NK-92 treated with Interleukin-12 subunit alpha and Interleukin-12 subunit beta, amount 100 ng/mL, for 24 hours (cell line): Measurements from ENCODE around the gene INO80B.
"Not testable (repeated sequence)": the region's sequence is repeated elsewhere in the genome, so short reads cannot be mapped to it uniquely, and the experiment has no call there.

Source experiments
- DNase-seq: peaks from one replicate; lab custom pipeline; 2025; lab: John Stamatoyannopoulos, UW

The INO80B gene

GRCh38 chr2:74448771-74449170 is 6.1 kb upstream of the INO80B start:
- no peak for DNase-seq

GRCh38 chr2:74450570-74451190 is 4.2 kb upstream of the INO80B start:
- no peak for DNase-seq

- DNase-seq, result no peak
Measured at GRCh38 chr2:74457129-74457548, 2.3 kb downstream of the INO80B start.

GRCh38 chr2:74457549-74458131 is 2.8 kb downstream of the INO80B start:
- peak; percentile 87 for DNase-seq

- DNase-seq, result peak; percentile 99
Measured at GRCh38 chr2:74458132-74458937, 3.4 kb downstream of the INO80B start, which contains the start of gene WBP1. Gene WBP1, plus strand, starts transcription at chr2:74458438. Its CDS starts 165 bp downstream, at chr2:74458603.

- DNase-seq, result no peak
Measured at GRCh38 chr2:74458938-74459363, 4.1 kb downstream of the INO80B start.

GRCh38 chr2:74459503-74460118 is 4.7 kb downstream of the INO80B start:
- not testable (repeated sequence) for DNase-seq

GRCh38 chr2:74460187-74460586 is 5.3 kb downstream of the INO80B start:
- not testable (repeated sequence) for DNase-seq

GRCh38 chr2:74461187-74462053 is 6.5 kb downstream of the INO80B start:
- no peak for DNase-seq

GRCh38 chr2:74462054-74462785 is 7.3 kb downstream of the INO80B start:
- DNase-seq, result no peak

GRCh38 chr2:74462786-74463105 is 7.9 kb downstream of the INO80B start:
- DNase-seq, result no peak

- DNase-seq, result no peak
Measured at GRCh38 chr2:74464406-74464805, 9.5 kb downstream of the INO80B start.

GRCh38 chr2:74470742-74471141 is 15.9 kb downstream of the INO80B start:
- DNase-seq, result not testable (repeated sequence)

GRCh38 chr2:74471332-74472065 is 16.6 kb downstream of the INO80B start:
- DNase-seq, result no peak

- DNase-seq, result peak; percentile 87
Measured at GRCh38 chr2:74472086-74472944, 17.4 kb downstream of the INO80B start, which contains the start of gene MRPL53. Gene MRPL53, minus strand, starts transcription at chr2:74472680. Its CDS starts 20 bp downstream, at chr2:74472660.

- DNase-seq, result no peak
Measured at GRCh38 chr2:74472945-74473258, 18.0 kb downstream of the INO80B start.

- no peak for DNase-seq
Measured at GRCh38 chr2:74474481-74474880, 19.6 kb downstream of the INO80B start.

- no peak for DNase-seq
Measured at GRCh38 chr2:74474899-74475298, 20.0 kb downstream of the INO80B start.

- no peak for DNase-seq
Measured at GRCh38 chr2:74481431-74481830, 26.5 kb downstream of the INO80B start.
